Stimulated activated CD8-positive, alpha-beta memory T cell treated with anti-CD3 and anti-CD28 coated beads, Interleukin-7, amount 100 ng/mL, for 24 hours (primary cell): ENCODE data around the gene C7orf33.

ENCODE experiments used
- DNase-seq: peaks from one replicate; pipeline ENCODE4 v3.0.0-alpha.2; 2020; ENCODE audit warnings: low read depth

Gene C7orf33

GRCh38 chr7:148626828-148627227 is 36.3 kb downstream of the C7orf33 start:
- no peak for DNase-seq

GRCh38 chr7:148628011-148628410 is 37.4 kb downstream of the C7orf33 start:
- no peak for DNase-seq

GRCh38 chr7:148630078-148630477 is 39.5 kb downstream of the C7orf33 start:
- DNase-seq, result no peak

- no peak for DNase-seq
Observed at GRCh38 chr7:148633761-148634160, 43.2 kb downstream of the C7orf33 start.

GRCh38 chr7:148637094-148637493 is 46.5 kb downstream of the C7orf33 start:
- no peak for DNase-seq

- DNase-seq, result no peak
Observed at GRCh38 chr7:148645898-148646297, 55.3 kb downstream of the C7orf33 start.

GRCh38 chr7:148650232-148650858 is 59.8 kb downstream of the C7orf33 start:
- no peak for DNase-seq

GRCh38 chr7:148652773-148653172 is 62.2 kb downstream of the C7orf33 start:
- no peak for DNase-seq

- DNase-seq, result no peak
Observed at GRCh38 chr7:148657929-148658328, 67.4 kb downstream of the C7orf33 start.

- no peak for DNase-seq
Observed at GRCh38 chr7:148661471-148661870, 70.9 kb downstream of the C7orf33 start.

GRCh38 chr7:148662646-148663045 is 72.1 kb downstream of the C7orf33 start:
- DNase-seq, result no peak

- DNase-seq, result no peak
Observed at GRCh38 chr7:148664324-148664723, 73.8 kb downstream of the C7orf33 start.

- DNase-seq, result no peak
Observed at GRCh38 chr7:148665221-148665620, 74.7 kb downstream of the C7orf33 start.
